AG10803 (cell line): Measurements from ENCODE around the gene FHDC1.

ENCODE experiments used
- DNase-seq: peaks from one replicate; pipeline ENCODE4 v3.0.0; 2010; ENCODE audit warnings: low read depth
- H3K4me3 ChIP-seq: 2 replicates; pipeline ENCODE4 v1.5.1; 2011; ENCODE audit warnings: mild to moderate bottlenecking, low read length, control low read depth
- CTCF ChIP-seq: conservative IDR thresholded peaks from 2 replicates; pipeline ENCODE4 v1.5.1; 2011; ENCODE audit warnings: mild to moderate bottlenecking, low read length, control low read depth, inconsistent platforms

The FHDC1 gene

DNA sequence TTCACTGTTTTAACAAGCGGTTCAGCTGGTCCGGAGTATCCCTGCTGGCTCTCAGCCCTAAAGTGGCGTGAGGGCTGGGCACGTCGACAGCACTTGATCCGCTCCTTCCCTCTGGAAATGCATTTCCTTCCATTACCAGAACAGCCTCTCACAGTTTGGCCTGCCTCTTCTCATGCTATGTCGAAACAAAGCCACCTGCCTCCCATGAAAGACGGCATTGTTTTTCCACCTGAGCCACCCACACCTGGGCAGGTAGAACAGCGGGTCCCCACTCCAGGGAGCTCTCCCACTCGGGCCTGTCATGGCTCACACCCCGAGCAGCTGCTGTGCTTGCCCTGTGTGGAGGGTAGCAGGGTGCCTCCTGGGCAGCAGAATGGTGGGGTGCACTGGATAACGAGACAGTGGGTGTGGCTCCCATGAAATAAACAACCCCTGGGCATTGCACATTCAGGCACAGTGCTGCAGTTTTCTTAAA lies 86.2 kb downstream of the FHDC1 start:
- DNase-seq: no peak
- no peak for TF ChIP-seq CTCF
- H3K4me3 ChIP-seq: no peak overlapping the region

- DNase-seq: no peak
- H3K4me3 ChIP-seq: no peak overlapping the region
- no peak for TF ChIP-seq CTCF
These were observed 87.0 kb downstream of the FHDC1 start for GRCh38 chr4:153023139-153023538.

GRCh38 chr4:153023692-153024394 lies 87.7 kb downstream of the FHDC1 start:
- no peak overlapping the region for H3K4me3 ChIP-seq
- TF ChIP-seq CTCF: no peak
- no peak for DNase-seq

DNA sequence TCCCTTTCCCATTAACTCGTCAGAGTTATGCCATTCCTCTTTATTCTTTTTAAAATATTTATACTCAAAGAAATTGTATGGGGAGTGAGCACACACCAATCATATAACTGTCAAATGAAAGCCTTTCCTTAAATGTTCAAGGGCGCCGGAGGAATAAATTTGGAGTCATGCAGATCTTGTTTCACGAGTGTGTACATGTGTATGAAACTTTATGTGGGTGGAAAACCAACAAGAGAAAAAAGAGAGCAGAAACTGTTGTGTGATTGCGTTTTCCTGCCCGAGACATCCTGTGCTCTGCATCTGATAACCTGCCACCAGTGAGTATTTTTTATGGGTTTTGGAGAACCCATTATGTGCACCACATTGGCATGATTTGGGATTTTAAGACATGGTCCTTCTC lies 88.3 kb downstream of the FHDC1 start:
- DNase-seq: no peak
- H3K4me3 ChIP-seq: no peak overlapping the region
- TF ChIP-seq CTCF: no peak

DNA sequence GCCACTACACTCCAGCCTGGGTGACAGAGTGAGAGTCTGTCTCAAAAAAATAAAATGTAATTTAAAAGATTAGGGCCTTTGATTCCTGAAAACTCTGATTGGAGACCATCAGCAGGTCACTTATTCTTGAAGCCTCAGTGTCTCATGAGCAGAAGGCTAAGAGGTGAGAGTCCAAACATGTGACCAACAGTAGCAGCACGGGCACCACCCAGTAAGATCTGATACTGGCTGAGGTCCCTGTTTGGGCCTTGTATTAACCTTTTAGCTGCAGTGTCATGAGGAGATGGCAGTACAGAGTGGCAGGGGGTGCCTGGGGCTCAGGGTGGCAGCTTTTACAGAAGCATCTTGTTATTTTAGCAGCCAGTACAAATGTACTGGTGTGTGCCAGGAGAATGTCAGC lies 89.3 kb downstream of the FHDC1 start:
- no peak for DNase-seq
- no peak overlapping the region for H3K4me3 ChIP-seq
- no peak for TF ChIP-seq CTCF

DNA sequence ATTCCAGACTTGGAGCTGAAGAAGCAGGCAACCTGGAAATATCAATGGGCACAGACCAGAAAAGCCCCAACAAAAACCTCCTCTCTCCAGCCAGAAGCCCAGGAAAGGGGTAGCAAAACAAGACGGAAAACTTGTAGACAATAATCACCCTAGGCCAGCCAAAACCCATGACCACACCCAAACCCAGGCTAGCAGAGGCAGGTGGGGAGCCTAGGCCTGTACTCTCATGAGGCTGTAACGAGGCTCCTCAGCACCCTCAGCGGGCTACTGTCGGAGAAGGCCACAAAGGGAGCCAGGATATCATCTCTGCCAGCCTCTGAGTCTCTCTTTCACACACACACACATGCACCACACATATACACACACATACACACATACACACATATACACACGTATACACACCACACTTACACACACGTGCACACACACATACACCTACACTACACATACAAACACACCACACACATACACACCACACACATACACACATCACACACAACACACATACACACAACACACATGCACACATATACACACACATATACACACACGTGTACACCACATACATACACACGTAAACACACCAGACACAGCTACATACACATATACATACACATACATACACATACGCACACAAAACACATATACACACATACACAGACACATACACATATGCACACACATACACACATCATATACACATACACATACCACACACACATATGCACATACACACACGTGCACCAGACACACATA lies 90.6 kb downstream of the FHDC1 start:
- no peak overlapping the region for H3K4me3 ChIP-seq
- DNase-seq: no peak
- TF ChIP-seq CTCF: no peak

GRCh38 chr4:153027866-153028265 lies 91.7 kb downstream of the FHDC1 start:
- DNase-seq: no peak
- TF ChIP-seq CTCF: no peak
- no peak overlapping the region for H3K4me3 ChIP-seq
